HepG2 (cell line): ENCODE results near the gene KLHL35. TPM values are rescaled to one million over a fixed set of nuclear protein-coding genes. Genes with fewer than 3 reads are reported as not detected.
A peak's percentile ranks its signal among the peaks of the same experiment; 100 is the strongest.

Source experiments
- ATF1 ChIP-seq: IDR thresholded peaks from 2 replicates; pipeline ENCODE4 v1.6.1; 2016; ENCODE audit warnings: mild to moderate bottlenecking, control low read depth
- CREB1 ChIP-seq, 2 experiments: fragments of 450-650 bp in 1 of 2; IDR thresholded peaks; 2 replicates each; pipeline ENCODE4 v1.6.1; 2016 to 2017; ENCODE audit warnings: control low read depth in 1 of 2, mild to moderate bottlenecking in 1 of 2, missing compliant biosample characterization in 1 of 2, missing genetic modification characterization in 1 of 2
- MTA1 ChIP-seq: sonication (generic); formaldehyde crosslinking; IDR thresholded peaks from 2 replicates; pipeline ENCODE4 v1.4.0; 2020; ENCODE audit warnings: missing genetic modification reagents, mild to moderate bottlenecking, borderline replicate concordance
- PHF8 ChIP-seq: sonication (generic); formaldehyde crosslinking; IDR thresholded peaks from 2 replicates; pipeline ENCODE4 v1.5.0; 2020; ENCODE audit warnings: missing genetic modification reagents
- RFXANK ChIP-seq: IDR thresholded peaks from 2 replicates; pipeline ENCODE4 v1.6.1; 2016
- ZNF367 ChIP-seq: sonication (generic); formaldehyde crosslinking; IDR thresholded peaks from 2 replicates; pipeline ENCODE4 v1.4.0; 2020; ENCODE audit warnings: missing genetic modification reagents, borderline replicate concordance
- polyA plus RNA-seq, 8 experiments: library from polyadenylated mRNA; depleted of rRNA in 3 of 8; stranded (reverse) in 7 of 8; unstranded in 1 of 8; fragments of >200 nt; fragmentation: Illumina TruSeq in 4 of 8; extraction: Trizol in 4 of 8; gene quantifications; 2 replicates each; pipeline versions ENCODE4 v1.2.1 to v1.2.3, GENCODE V29; 2011 to 2016; ENCODE audit warnings: low read depth in 4 of 8, missing spikeins in 1 of 8, mixed read lengths in 1 of 8; ENCODE audit not compliant: insufficient read depth in 1 of 8
- total RNA-seq, 5 experiments: library from RNA; depleted of rRNA; stranded (reverse); fragments of >200 nt; fragmentation: Illumina TruSeq; extraction: Trizol; gene quantifications; 2 replicates each; pipeline ENCODE4 v1.2.3, GENCODE V29; 2016; ENCODE audit warnings: low read depth in 1 of 5
- TF ChIP-seq, protein P1 (sequence below): sonication (generic); formaldehyde crosslinking; IDR thresholded peaks from 2 replicates; pipeline ENCODE4 v1.8.0; 2022; ENCODE audit warnings: missing genetic modification reagents, mild to moderate bottlenecking, borderline replicate concordance
- TF ChIP-seq, protein P2 (sequence below): sonication (generic); formaldehyde crosslinking; IDR thresholded peaks from 2 replicates; pipeline ENCODE4 v1.4.0; 2020; ENCODE audit warnings: missing genetic modification reagents
- TF ChIP-seq, protein P3 (sequence below): sonication (generic); formaldehyde crosslinking; IDR thresholded peaks from 2 replicates; pipeline ENCODE4 v1.5.1; 2020; ENCODE audit warnings: mild to moderate bottlenecking, missing genetic modification reagents, moderate library complexity

KLHL35 gene
- total and polyA plus RNA-seq, 2 of the 13 experiments (the other 11 are each of a cell fraction or from before 2014, with no cell fraction given) = not detected

DNA sequence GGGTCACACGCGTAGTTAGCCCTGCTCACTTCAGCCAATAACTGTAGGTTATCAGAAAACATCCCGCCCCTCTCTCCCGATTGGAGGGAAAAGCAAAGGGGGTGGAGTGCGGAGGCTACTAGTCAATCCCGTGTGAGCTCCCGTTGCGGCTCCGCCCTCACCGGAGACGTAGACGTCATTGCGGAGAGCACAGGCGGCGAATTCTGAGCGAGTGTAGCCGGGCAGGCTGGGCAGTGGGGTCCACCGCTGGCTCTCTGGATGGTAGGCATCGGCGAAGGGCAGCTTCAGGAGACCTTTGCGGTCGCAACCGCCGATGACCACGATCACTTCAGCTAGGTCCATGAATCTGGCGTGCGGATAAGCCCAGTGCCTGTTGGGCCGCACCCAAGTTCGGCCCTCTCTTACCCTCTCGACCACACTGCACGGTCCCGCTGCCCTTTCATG lies 4.7 kb downstream of the KLHL35 start (continued):
- TF ChIP-seq PHF8 (peak; percentile 55), MTA1 (CRISPR knock-in tag) (no peak), ATF1 (CRISPR knock-in tag) (0 out of 2 replicates have a peak, but pooled peaks have one; percentile 30), CREB1 (IDR thresholded peaks at IDR 0.05) (peak; percentile 25; the same call in 1 of the 2 replicates), CREB1 (CRISPR knock-in tag; IDR thresholded peaks at IDR 0.05) (peak; percentile 68), RFXANK (CRISPR knock-in tag) (no peak), ZNF367 (CRISPR knock-in tag) (no peak)
- TF ChIP-seq, protein P1, sequence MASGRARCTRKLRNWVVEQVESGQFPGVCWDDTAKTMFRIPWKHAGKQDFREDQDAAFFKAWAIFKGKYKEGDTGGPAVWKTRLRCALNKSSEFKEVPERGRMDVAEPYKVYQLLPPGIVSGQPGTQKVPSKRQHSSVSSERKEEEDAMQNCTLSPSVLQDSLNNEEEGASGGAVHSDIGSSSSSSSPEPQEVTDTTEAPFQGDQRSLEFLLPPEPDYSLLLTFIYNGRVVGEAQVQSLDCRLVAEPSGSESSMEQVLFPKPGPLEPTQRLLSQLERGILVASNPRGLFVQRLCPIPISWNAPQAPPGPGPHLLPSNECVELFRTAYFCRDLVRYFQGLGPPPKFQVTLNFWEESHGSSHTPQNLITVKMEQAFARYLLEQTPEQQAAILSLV (CRISPR knock-in tag) = no peak
- TF ChIP-seq, protein P2, sequence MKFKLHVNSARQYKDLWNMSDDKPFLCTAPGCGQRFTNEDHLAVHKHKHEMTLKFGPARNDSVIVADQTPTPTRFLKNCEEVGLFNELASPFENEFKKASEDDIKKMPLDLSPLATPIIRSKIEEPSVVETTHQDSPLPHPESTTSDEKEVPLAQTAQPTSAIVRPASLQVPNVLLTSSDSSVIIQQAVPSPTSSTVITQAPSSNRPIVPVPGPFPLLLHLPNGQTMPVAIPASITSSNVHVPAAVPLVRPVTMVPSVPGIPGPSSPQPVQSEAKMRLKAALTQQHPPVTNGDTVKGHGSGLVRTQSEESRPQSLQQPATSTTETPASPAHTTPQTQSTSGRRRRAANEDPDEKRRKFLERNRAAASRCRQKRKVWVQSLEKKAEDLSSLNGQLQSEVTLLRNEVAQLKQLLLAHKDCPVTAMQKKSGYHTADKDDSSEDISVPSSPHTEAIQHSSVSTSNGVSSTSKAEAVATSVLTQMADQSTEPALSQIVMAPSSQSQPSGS (CRISPR knock-in tag) = peak; percentile 53; the same call in 1 of the 2 replicates
- TF ChIP-seq, protein P3, sequence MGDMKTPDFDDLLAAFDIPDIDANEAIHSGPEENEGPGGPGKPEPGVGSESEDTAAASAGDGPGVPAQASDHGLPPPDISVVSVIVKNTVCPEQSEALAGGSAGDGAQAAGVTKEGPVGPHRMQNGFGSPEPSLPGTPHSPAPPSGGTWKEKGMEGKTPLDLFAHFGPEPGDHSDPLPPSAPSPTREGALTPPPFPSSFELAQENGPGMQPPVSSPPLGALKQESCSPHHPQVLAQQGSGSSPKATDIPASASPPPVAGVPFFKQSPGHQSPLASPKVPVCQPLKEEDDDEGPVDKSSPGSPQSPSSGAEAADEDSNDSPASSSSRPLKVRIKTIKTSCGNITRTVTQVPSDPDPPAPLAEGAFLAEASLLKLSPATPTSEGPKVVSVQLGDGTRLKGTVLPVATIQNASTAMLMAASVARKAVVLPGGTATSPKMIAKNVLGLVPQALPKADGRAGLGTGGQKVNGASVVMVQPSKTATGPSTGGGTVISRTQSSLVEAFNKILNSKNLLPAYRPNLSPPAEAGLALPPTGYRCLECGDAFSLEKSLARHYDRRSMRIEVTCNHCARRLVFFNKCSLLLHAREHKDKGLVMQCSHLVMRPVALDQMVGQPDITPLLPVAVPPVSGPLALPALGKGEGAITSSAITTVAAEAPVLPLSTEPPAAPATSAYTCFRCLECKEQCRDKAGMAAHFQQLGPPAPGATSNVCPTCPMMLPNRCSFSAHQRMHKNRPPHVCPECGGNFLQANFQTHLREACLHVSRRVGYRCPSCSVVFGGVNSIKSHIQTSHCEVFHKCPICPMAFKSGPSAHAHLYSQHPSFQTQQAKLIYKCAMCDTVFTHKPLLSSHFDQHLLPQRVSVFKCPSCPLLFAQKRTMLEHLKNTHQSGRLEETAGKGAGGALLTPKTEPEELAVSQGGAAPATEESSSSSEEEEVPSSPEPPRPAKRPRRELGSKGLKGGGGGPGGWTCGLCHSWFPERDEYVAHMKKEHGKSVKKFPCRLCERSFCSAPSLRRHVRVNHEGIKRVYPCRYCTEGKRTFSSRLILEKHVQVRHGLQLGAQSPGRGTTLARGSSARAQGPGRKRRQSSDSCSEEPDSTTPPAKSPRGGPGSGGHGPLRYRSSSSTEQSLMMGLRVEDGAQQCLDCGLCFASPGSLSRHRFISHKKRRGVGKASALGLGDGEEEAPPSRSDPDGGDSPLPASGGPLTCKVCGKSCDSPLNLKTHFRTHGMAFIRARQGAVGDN (CRISPR knock-in tag) = peak; percentile 60
